Activated CD8-positive, alpha-beta memory T cell treated with anti-CD3 and anti-CD28 coated beads for 1 hour (primary cell): ENCODE measurements around the gene CERK.

Experiments used
- DNase-seq, 2 donors: peaks; one replicate each; pipeline ENCODE4 v3.0.0-alpha.2; 2020; ENCODE audit warnings: low read depth in 1 of 2; ENCODE audit errors: extremely low read depth in 1 of 2

Gene CERK

DNA sequence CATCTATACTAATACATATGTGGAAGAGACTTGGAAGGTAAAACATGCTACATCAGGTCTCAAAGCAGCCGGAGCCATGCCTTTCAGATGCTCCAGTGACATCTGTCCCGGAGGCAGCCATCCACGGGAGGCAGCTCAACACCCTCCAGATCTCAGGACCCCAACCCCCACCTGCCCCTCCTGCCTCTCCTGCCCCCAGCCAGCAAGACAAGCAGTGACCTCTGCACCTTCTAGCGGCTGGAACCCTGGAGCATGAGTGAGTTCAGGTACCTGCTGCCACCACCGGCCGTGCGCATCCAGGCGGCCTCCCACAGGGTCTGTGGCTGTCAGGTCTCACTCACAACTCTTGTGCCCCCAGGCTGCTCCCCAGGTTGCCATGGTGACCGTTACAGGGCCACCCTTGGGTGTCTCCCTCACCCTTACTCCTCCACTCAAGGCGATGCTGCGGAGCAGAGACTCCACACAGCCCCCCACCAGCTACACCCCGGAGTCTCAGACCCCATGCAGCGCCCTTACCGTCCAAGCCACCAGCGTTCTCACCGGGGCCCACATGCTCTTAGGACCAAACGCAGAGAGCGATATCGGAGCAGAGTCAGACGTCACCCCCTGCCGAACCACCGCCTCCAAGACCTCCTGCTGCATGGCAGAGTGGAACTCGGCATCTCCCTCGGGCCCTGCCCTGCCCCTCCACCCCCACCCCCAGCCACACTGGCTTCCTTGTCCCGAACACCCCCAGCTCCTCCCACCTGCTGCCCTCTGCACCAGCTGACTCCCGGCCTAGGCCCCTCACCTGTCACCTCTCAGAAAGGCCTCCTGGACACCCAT is 34.7 kb downstream of the CERK start:
- DNase-seq: no peak

DNA sequence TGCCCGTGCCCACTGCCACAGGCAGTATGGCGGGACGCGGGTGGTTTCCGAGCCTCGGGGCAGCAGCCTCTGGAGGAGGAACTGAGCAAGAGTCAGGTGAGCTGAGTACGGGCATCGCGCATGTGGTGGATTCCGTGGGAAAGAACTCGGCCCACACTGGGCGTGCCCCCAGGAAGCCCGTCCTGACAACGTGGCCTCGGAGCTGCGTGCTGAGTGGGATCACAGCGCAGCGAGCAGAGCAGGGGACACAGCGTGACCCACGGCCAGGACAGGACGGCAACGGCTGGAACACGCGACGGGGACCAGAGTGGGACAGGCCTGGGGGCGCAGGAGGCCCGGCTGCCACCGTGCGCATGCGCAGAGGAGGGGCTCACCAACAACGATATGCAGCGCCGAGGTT is 36.8 kb downstream of the CERK start:
- DNase-seq: no peak

DNA sequence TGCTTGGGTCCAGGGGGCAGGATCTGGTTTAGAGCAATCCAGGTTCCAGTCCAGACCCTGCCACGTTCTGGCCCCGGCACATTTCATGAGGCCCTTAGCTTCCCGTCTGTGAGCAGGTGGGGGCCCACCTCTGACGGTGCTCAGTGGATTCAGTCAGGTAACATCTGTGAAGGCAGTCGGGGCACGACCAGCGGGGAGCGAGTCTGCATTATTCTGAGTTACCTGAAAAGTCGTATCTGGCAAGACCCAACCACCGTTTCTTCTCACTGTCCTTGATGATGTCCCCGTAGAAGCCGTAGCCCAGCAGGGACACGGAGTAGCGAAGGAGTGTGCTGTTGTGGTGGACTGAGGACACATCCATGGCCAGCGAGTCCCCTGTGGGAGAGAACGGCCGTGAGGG is 39.0 kb downstream of the CERK start:
- no peak for DNase-seq

DNA sequence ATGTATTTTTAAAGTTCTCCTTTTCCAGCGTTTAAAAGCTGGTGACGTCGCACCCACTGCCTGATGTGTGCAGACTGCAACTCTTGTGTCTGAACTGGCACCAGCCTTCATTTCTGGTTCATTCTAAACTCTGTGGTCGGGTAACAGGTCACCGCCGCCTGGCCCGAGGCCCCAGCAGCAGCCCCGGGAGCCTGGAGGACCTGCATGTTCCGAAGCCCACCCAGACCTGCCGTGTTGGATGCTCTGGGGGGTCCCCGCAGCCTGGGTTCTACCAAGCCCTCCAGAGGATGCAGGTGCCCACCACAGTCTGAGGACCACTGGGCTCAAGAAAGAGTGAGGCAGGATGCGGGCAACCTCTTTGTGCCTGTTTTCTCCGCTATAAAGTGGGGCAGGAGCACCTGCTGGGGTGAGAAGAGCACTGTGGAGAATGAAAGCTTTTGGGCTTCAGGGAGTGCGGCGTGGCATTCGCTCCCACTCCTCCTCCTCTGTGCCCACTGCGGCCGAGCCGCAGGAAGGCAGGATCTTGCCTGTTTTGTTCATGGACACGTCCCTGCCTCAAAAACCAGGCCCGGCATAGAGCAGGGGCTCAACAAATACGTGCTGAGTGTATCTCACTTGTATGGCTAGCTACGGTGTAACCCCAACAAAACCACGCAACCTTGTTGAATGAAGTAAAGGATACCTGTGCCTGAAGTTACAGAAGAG is 40.1 kb downstream of the CERK start:
- DNase-seq: no peak

DNA sequence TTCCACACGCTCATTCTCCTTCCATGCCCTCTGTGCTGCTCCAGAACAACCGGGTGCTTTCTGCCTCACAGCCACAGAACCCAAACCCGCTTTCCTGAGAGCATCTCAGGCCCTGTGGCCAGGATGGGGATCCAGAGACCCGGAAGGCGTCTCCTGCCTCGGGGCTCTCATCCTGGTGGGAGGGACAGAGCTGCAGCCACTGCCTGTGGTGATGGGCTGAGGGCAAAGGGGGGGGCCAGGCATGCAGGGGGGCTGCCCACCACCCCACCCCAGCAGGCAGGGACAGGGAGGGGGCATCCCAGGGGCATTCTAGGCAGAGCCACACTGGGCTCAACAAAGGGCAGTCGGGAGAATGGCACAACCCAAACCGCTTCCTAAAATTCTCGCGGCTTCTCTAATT is 41.4 kb downstream of the CERK start:
- DNase-seq: no peak

DNA sequence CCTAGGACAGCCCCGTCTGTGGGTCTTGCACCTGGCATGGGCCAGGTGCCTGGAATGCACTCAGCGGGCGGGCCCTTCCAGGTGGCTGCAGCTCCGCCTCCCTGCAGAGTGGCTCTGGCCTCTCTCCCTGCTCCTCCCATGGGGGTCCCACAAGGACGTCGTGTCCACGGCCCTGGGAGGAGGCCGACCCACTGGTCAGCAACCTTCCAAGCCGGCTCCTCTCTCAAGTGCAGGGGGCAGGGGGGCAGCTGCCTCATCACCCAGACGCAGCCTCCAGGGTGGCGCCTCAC is 41.9 kb downstream of the CERK start:
- no peak for DNase-seq

DNA sequence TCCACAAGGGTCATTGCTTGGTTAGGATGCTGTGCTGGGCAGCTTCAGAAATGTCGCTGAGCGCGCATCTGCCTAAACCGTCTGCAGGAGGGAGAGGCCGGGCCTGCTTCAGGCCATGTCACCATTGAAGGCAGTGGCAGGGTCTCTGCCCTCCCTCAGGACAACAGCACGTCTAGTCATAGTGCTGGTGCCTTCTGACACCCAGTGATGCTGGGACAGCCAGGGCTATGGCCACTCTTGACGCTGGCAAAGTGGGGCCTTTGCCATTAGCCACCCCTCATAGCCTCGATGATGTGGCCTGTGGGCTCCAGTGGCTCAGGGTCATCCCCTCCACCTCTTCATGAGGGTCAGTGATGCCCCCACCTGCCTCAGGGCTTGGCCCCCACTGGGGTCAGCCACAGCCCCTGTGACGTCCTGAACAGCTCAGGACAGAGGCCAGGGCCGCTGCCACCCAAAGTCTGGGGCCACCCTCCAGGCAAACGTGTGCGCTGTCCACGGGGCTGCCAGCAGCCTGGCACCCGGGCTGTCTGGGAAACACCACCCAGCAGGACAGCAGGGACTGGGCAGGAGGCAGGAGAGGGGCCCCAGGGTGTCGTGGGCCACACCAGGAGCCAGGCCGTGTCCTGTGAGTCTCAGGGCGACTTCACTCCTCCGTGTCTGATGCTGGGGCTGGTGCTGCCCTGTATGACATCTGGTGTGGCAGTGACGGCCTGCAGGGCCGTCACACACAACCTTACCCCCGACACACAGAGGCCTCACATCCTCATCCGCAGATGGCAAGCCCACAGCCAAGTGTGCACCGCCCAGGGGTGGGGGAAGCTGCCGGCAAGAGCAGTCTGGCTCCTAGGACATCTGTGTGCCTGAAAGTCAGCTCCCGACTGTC is 42.5 kb downstream of the CERK start:
- no peak for DNase-seq

DNA sequence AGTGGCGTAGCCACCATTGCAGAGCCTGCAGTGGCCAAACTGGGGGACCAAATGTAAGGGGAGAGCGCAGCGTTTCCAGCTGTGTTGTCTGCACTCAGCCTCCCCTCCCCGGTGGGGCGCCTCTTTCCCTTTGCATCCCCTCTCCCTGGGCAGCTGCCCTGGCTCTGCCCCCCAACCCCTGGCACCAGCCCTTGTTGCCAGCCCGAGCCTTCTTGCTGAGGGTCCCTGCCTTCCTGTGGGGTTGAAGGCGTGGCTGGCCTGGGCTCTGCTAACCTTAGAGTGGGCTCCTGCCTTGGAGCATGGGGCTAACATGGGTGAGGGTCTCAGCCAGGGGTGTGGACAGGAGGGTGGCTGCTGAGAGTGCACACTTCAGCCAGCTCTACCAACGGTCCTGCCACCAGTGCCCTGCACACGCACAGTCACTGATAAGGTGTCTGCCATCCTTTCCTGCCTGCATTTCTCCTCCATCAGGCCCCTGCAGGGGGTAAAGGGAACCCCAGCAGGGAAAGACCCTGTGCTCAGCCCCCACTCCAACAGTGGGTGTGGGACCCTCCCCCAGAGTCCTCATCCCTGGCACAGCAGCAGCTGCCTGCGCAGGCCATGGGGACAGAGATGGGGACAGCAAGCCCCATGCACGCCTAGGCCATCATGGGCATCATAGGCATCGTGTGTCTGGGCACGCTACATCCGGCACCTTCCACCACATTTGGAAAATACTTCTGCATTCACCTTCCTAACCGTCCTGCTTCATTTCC is 43.5 kb downstream of the CERK start:
- no peak for DNase-seq

DNA sequence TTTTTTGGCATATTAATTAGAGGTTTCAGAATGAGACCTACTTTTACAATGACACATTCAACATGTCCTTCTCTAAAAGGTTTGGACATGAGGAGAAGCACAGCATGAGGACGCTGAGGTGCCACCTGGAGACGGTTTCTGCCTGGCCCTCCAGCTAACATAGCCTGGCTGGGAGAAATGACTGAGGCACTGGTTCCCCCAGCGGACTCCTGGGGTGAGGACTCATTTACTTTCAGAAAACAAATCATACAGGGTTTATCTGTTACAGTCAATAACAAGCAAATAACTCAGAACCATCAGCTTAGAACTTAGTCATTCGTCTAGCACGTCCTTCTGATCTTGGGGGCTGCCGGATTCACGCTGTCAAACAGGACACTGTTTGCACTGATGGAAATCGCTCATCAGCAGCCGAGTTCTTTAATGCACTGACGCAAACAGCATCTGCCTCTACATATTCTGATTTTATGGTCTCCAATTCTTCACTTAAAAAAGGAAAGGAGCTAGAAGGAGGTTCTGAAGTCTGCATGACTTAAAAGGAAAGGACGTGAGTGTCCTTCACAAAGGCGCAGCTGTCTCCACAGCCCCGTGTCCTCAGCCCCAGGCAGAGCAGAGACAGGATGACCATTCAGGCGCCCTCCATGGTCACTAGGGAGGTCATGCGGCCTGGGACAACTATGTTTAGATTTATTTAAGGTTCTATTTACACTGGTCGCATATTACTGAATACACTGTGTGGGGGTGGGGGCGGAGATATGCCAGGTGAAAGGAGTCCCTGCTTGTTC is 44.2 kb downstream of the CERK start:
- no peak for DNase-seq

DNA sequence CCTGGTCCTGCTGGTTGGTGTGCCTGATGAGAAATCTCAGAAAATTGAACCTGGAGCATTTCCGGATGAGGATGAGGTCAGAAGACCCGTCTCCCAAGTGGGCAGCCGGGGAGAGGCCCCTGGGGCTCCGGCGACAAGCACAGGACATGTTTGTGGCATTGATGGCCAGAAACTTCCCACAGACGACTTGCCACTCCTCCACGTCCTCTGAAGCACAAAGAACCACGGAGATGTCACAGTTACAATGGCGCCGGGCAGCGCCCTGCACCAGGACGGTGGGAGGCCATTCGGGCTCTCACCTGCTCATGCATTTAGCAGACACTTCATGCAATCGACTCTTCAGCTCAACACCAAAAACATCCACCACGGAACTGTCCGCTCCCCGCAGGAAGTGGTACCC is 46.5 kb downstream of the CERK start:
- no peak for DNase-seq

DNA sequence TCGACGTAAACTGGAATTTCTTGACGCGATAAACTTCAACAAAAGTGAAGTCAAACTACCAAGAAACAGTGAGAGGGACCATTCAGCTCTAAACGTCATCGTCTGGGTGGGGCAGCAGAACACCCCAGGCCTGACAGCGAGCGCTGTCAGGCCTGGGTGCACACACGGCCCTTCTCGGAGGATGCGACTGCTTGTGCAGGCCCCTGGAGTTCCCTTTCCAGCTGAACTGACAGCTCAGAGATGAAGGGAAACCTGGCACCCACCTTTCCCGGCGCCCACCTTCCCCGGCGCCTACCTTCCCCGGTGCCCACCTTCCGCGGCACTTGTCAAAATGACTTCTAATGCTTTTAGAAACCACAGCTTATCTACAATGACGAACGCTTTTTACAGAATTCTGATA is 47.9 kb downstream of the CERK start:
- DNase-seq: no peak

DNA sequence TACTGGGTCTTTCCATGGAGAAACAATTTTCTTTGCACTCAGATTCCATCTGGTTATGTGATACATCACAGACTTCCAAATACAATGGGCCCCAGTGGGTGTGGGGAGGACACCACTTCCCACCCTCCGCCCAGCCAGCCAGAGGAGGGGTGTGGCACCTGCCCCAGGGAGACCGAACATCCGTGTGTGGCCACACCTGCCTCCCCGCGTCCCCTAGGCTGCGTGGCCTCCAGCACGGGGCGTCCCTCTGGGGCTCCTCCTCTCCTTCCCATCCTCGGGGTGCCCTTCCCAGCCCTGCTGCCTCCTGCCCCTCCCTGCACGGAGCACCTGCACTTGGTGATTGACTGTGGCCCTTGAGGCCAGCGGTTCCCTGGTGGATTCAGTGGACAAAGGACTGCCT is 49.1 kb downstream of the CERK start:
- no peak for DNase-seq

DNA sequence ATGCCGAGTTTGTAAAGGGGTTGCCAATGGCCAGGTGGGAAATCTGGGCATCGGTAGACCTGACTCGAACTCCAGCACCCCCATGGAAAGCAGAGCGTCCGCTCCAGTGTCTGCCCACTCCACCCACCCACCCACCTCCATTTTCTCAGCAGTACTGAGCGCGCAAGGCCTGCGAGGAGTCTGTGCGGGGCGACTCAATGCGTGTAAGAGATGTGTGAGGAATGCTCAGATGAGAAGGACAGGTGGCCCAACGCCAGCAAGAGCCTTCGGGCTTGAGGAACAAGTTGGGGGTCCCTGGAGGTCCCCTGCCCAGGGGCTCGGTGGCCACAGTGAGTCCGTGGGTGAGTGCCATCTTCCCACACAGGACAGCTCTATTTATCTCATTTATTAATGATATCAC is 50.6 kb downstream of the CERK start:
- no peak for DNase-seq

DNA sequence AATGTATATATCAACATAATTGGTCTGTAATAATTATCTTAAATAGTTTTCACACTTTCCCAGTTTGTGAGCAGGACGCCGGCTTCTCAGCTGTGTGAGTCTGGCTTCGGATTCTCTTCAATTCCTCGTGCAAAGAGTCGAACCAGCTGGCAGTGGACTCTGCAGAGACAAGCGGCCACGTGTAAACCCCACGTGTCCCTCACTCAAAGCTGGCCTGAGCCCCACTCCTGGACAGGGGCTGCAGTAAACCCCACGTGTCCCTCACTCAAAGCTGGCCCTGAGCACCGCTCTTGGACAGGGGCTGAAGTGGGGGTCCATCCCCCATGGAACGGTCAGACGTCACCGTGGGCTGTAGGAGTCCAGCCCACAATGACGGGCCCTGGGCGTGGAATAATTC is 51.0 kb downstream of the CERK start:
- no peak for DNase-seq

DNA sequence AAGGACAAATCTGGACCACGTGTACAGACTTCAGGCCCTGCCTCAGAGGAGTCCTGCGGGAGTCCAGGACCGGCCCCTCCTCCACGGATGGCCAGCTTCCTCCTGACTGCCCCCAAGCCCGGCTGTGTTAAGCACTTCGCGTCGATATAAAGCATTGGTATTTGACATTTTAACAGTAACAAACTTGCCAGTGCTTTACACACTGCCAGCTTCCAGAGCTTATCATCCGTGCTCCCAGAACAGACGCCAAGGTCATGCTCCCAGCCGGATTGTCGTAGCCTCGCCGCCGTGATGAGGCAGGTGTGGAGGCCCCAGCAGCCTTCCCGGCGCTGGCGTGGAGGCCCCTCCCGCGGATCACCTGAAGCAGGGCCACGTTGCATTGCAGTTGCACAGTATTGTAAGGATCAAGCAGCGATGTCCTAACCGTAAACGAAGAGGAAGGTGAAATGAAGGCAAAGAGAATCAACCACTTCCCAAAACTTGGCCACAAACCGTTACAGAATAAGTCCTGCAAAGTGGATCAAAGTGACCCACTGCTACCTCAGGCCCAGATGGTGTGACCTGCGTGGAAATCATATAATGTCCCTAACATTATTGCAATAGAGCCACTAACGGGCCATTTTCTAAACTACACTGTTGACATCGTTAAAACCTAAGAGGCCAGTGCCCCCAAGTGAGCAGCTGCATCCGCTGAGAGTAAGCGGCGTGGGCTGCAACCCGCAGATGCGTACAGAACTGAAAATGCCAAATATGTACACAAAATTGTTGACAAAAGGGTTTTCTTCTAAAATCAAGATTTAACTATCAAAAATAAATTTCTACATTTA is 51.6 kb downstream of the CERK start:
- no peak for DNase-seq

DNA sequence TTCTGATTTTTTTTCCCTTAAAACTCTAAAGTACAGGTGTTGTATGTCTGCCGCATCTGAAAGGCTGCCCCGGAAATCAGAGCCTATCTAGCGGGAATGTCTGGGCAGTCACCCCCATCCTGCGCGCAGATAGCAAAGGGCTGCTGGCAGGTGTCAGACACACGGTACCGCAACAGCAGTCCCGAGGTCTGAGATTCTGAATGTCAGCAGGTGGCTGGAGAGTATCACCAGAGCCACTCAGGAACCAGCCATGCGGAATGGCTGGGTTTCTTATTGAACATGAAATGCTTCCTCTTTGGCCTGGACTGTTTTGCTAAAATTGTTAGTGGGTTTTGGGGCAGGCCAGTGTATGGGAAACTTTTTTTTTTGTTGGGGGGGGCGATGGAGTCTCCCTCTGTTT is 53.3 kb downstream of the CERK start:
- DNase-seq: no peak

DNA sequence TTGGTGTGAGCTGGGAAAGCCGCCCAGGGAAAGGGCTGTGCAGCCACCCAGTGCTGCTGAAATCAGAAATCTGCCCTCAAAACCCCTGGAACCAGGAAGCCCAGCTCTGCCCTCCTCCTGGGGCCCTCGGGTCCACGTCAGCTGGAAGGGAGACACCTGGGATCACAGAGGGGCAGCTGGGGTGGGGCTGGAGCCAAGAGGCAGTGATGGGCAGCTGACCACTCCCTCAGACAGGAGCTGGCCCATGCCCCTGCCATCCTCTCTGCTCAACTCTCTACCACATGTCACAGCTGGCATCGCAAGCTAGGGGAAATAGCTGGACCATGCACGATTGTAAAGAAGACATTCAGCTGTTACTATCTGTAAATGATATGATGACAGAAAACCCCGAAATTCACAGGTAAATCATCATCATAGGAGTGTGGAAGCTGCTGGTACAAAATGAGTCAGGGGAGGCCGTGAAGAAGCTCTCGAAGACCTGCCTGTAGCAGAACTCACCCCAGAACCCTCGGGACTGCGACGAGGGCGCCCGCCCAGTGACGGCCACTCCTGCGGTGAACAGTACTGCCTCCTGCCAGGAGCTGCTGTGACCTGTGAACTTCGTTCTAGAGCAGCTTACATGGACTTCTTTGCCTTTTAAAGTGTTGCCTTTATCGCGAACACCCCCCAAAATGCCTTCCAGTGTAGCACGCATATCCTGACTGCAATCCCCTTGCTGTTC is 55.9 kb downstream of the CERK start:
- no peak for DNase-seq

DNA sequence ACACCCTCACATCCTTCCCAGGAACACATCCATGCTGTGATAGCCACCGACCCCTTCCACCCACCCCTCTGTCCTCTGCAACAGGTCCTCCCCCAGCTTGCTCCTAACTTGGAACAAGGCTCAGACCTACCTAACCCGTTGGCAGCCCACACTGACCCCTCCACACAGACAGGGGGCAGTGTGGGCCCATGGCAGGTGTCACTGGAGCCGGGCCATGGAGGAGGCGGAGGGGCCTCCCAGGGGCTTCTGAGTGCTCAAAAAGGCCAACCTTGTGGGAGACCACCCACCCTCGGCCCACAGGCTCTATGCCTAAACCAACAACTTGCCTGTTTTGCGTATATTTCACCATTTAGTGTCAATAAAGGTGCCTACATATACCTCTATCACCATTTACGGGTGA is 57.0 kb downstream of the CERK start:
- DNase-seq: no peak
